ENCODE data around the gene ITM2C.

The ITM2C gene

DNA sequence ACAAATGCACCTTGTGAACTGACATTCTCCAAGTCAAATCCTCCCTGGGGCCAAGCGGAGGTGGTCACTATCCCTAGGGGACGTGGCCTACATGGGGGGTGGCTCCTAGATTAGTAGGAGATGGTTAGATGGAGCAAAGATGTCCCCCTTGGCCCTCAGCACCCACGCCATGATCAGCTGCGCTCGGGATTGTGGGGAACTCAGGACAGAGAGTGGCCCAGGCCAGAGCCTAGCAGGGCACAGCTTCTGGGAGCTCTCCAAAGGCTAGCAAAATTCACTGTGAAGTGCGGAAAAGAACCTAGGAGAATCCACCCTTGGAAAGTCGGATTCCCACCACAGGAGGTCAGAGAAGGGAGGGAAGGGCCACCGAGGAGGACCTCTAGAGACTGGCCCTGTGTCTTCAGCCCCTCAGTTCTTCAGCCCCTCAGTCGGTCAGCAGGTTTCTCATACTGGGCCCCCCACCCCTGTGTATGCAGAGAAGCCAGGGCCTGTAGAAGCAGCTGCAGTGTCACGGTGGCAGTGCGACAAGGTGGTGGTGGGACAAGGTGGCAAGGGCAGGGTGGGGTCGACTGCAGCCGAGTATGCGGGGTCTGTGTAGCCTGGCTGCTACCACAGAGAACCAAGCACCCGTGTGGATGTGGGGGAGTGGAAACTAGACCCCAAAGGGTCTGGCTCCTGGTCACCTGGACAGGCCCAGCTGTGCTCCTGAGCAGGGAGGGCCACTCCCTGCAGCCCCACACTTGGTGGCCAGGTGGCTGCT lies 41.9 kb downstream of the ITM2C start:
- no peaks in the 10 kb centered on the region for H3K27me3 ChIP-seq (replicated peaks)
- H3K36me3 ChIP-seq (replicated peaks) = no peaks in the 10 kb centered on the region
- in situ Hi-C loops (cut with HindIII; ENCODE audit: low pct_ligation_motif_present, low sequenced_read_pairs) = no loop called here
- H3K27ac ChIP-seq = no peak overlapping the region
- H3K4me3 ChIP-seq (ENCODE audit: low read depth, low read length) = no peak overlapping the region
- no peak for DNase-seq
- TF ChIP-seq, protein P1, sequence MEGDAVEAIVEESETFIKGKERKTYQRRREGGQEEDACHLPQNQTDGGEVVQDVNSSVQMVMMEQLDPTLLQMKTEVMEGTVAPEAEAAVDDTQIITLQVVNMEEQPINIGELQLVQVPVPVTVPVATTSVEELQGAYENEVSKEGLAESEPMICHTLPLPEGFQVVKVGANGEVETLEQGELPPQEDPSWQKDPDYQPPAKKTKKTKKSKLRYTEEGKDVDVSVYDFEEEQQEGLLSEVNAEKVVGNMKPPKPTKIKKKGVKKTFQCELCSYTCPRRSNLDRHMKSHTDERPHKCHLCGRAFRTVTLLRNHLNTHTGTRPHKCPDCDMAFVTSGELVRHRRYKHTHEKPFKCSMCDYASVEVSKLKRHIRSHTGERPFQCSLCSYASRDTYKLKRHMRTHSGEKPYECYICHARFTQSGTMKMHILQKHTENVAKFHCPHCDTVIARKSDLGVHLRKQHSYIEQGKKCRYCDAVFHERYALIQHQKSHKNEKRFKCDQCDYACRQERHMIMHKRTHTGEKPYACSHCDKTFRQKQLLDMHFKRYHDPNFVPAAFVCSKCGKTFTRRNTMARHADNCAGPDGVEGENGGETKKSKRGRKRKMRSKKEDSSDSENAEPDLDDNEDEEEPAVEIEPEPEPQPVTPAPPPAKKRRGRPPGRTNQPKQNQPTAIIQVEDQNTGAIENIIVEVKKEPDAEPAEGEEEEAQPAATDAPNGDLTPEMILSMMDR (IDR thresholded peaks at IDR 0.05; ENCODE audit: low read depth, low read length, missing control alignments) = no peak

DNA sequence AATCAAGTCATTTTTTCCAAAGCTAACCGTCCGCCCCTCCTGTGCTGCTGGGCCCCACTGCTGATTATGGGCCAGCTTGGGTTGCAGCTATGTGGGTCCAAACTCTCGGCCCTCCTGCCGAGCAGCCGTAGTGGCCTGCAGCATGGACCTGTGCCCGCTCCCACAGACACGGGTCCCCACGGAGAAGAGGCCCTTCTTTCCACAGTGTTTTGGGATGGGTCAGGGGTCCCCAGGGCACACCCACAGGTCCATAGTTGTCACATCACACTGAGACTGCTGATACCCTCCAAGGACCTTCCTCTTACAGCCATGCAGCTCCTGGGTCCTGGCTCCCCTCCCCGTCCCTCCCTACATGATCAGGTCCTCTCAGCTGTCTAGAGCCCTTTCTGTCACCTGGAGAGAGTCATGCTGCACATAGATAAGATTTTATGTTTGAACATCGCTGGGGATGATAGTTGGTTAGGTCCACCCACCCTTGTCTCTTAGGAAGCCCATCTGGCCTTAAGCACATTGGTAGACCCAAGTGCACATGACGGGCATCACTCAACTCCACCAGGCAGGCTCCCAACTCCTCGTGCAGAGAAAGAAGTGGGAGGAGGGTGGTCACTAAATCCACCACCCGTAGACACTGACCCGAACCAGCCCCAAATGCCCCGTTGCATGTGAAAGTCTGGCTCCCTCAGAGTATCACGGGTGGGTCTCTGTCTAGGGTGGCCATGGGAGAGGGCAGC lies 42.8 kb downstream of the ITM2C start:
- in situ Hi-C loops (cut with HindIII; ENCODE audit: low pct_ligation_motif_present, low sequenced_read_pairs) = no loop called here
- Histone ChIP-seq H3K36me3 (replicated peaks) (no peaks in the 10 kb centered on the region), H3K4me3 (ENCODE audit: low read depth, low read length) (no peak overlapping the region), H3K27ac (no peak overlapping the region), H3K27me3 (replicated peaks) (no peaks in the 10 kb centered on the region)
- no peak for DNase-seq
- TF ChIP-seq, protein P1 (IDR thresholded peaks at IDR 0.05; ENCODE audit: low read depth, low read length, missing control alignments) = no peak

DNA sequence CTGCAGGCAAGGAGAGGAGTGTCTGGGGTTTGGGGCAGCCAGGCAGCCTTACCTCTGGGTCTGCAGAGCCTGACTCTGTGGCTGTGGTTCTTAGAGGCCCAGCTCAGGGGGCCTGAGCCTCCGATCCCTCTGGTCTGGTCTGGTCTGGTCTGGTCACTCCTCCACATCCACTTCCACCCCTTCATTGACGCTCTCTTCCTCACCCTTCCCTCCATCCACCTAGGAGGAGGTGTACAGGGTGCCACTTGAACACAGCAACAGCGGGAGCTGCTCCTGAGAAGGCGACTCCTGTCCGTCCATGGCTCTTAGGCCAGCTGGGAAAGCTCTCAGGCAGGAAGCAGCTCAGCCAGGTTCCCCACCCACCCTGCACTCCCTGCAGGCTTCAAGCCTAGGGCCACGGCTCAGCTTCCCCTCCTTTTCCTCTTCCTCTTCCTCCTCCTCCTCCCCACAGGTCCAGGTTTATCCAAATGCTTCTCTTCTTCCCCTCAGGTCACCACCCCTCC lies 43.4 kb downstream of the ITM2C start:
- no peaks in the 10 kb centered on the region for H3K36me3 ChIP-seq (replicated peaks)
- DNase-seq = no peak
- no peak overlapping the region for H3K4me3 ChIP-seq (ENCODE audit: low read depth, low read length)
- TF ChIP-seq, protein P1 (IDR thresholded peaks at IDR 0.05; ENCODE audit: low read depth, low read length, missing control alignments) = no peak
- H3K27ac ChIP-seq = no peak overlapping the region
- in situ Hi-C loops (cut with HindIII; ENCODE audit: low pct_ligation_motif_present, low sequenced_read_pairs) = no loop called here
- H3K27me3 ChIP-seq (replicated peaks) = no peaks in the 10 kb centered on the region

DNA sequence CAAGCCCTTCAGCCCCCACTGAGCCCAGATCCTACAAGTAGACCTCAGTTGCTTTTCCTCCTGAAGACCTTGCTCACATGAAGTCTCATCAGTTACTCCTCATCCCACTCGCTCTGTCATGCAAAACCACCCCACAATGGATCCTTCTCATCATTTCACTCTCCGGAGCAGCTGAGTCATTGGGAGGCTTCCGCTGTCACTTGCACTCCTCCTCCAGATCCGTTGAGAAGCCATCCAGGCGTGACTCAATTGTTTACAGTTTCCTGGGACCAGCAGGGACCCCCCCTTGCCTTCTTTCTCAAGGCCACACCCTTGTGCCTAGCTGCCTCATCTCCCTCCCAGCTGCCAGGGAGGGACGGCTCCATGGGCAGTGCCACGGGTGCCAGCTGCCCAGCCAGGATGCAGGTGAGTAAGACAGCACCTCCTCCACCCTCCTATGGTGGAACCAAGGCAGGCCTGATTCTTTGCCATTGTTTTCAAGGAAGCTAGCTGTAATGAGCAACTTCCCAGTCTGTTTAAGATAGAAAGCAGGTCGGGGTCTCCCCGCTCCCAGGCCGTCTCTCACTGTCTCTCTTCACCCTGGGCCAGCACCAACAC lies 44.0 kb downstream of the ITM2C start:
- TF ChIP-seq, protein P1 (IDR thresholded peaks at IDR 0.05; ENCODE audit: low read depth, low read length, missing control alignments) = no peak
- in situ Hi-C loops (cut with HindIII; ENCODE audit: low pct_ligation_motif_present, low sequenced_read_pairs) = no loop called here
- DNase-seq = peak; percentile 79
- Histone ChIP-seq H3K36me3 (replicated peaks) (no peaks in the 10 kb centered on the region), H3K4me3 (ENCODE audit: low read depth, low read length) (no peak overlapping the region), H3K27me3 (replicated peaks) (no peaks in the 10 kb centered on the region), H3K27ac (no peak overlapping the region)

DNA sequence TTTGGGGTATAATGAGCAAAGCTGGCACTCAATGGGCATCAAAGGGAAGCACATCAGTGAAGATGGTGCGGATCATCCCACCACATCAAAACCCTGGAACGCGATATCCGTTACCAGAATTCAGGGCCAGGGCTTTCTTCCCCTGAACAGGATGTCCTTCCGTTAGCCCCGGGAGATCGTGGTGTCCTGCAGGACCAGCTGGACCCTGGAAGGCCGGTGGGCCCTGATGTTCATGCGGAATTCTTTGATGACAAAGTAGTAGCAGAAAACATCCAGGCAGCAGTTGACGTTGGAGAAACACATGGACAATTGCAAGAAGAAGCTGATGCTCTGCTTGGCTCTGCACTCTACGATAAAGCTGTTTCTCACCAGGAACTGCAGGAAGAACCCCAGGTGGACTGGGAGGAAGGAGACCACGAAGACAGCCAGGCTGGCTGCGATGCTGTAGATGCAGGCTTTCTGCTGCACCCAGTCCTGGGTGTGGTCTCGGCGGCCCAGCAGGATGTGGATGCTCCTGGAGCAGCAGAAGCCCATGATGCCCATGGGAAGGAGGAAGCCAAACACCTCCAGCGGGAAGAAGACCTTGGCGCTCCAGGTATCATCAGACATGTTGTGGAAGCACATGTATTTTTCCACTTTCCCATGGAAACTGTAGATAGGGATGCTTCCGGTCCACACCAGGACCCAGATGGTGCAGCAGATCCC lies 45.3 kb downstream of the ITM2C start:
- in situ Hi-C loops (cut with HindIII; ENCODE audit: low pct_ligation_motif_present, low sequenced_read_pairs) = no loop called here
- Histone ChIP-seq H3K27me3 (replicated peaks) (no peaks in the 10 kb centered on the region), H3K4me3 (ENCODE audit: low read depth, low read length) (no peak overlapping the region), H3K36me3 (replicated peaks) (no peaks in the 10 kb centered on the region), H3K27ac (no peak overlapping the region)
- no peak for DNase-seq
- TF ChIP-seq, protein P1 (IDR thresholded peaks at IDR 0.05; ENCODE audit: low read depth, low read length, missing control alignments) = no peak
